Erythroblast (primary cell): Measurements from ENCODE around the gene PRAMEF4.
"Not testable (repeated sequence)": the region's sequence is repeated elsewhere in the genome, so short reads cannot be mapped to it uniquely, and the experiment has no call there.

Source experiments
- GATA1 ChIP-seq: IDR thresholded peaks from 2 replicates; pipeline ENCODE4 v1.6.1; 2011; ENCODE audit warnings: low read depth, mild to moderate bottlenecking, control low read depth, low read length, moderate library complexity
- POLR2A ChIP-seq: IDR thresholded peaks from 2 replicates; pipeline ENCODE4 v1.6.1; 2011; ENCODE audit warnings: mild to moderate bottlenecking, low read length

DNA sequence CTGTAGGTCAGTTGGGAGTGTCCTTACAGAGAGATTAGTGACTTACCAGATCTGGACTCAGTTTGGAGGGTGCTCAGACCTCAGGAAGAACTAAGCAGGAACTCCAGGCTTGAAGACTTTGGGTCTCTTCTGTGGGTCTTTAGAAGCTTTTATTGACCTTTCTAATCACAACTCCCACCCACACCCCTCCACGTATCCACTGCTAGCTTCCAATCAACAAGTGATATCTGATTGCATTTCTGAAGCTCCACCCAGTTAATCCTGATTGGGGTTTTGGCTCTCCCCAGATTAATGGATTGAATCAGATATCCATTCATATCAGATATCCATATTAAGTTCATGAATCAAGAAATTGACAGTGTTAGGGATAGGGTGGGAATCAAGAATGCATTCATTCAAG is 12.2 kb upstream of the PRAMEF4 start, which contains the start of gene PRAMEF10:
- TF ChIP-seq POLR2A, GATA1: not testable (repeated sequence)
